Astrocyte (in vitro differentiated cells and primary cell): ENCODE results near the gene BCAT1. TPM values are rescaled to one million over a fixed set of nuclear protein-coding genes. Genes with fewer than 3 reads are reported as not detected.

Source experiments
- DNase-seq: peaks from one replicate; pipeline ENCODE4 v3.0.0-alpha.2; 2010; ENCODE audit warnings: low read depth
- FAIRE-seq: peaks from 2 replicates; lab custom pipeline; 2011; peaks lifted over from hg19 to GRCh38; lab: Jason Lieb, UNC
- H2AFZ ChIP-seq: 2 replicates; pipeline ENCODE4 v1.6.0; 2012; ENCODE audit warnings: low read depth, low read length, inconsistent platforms
- H3K27ac ChIP-seq: 2 replicates; pipeline ENCODE4 v1.5.1; 2011; ENCODE audit warnings: low read depth, low read length, inconsistent platforms
- H3K27me3 ChIP-seq: 2 replicates; pipeline ENCODE4 v1.6.0; 2011; ENCODE audit warnings: low read length, inconsistent platforms; ENCODE audit not compliant: insufficient read depth
- H3K36me3 ChIP-seq: 2 replicates; pipeline ENCODE4 v1.5.1; 2011; ENCODE audit warnings: low read length, inconsistent platforms; ENCODE audit not compliant: insufficient read depth
- H3K4me1 ChIP-seq: 2 replicates; pipeline ENCODE4 v1.5.1; 2011; ENCODE audit warnings: low read length, inconsistent platforms; ENCODE audit not compliant: insufficient read depth
- H3K4me2 ChIP-seq: 2 replicates; pipeline ENCODE4 v1.6.0; 2012; ENCODE audit warnings: low read length, inconsistent platforms
- H3K4me3 ChIP-seq: 2 replicates; pipeline ENCODE4 v1.5.1; 2011; ENCODE audit warnings: low read depth, mild to moderate bottlenecking, low read length, inconsistent platforms; ENCODE audit not compliant: insufficient read depth
- H3K79me2 ChIP-seq: 2 replicates; pipeline ENCODE4 v1.6.0; 2012; ENCODE audit warnings: mild to moderate bottlenecking, low read length, inconsistent platforms; ENCODE audit not compliant: insufficient read depth
- H3K9ac ChIP-seq: 2 replicates; pipeline ENCODE4 v1.6.0; 2012; ENCODE audit warnings: mild to moderate bottlenecking, low read length, inconsistent platforms
- H3K9me3 ChIP-seq: 2 replicates; pipeline ENCODE4 v1.5.1; 2012; ENCODE audit warnings: low read depth, mild to moderate bottlenecking, low read length, inconsistent platforms; ENCODE audit not compliant: insufficient read depth
- H4K20me1 ChIP-seq: 2 replicates; pipeline ENCODE4 v1.6.0; 2012; ENCODE audit warnings: low read length, inconsistent platforms; ENCODE audit not compliant: insufficient read depth
- H3K27ac Mint-ChIP-seq: one replicate; pipeline ENCODE4 v1.8.0; 2021; ENCODE audit warnings: mild to moderate bottlenecking, mixed read lengths; ENCODE audit not compliant: unreplicated experiment
- H3K27me3 Mint-ChIP-seq: one replicate; pipeline ENCODE4 v1.8.0; 2021; ENCODE audit warnings: low read depth, mixed read lengths; ENCODE audit not compliant: unreplicated experiment
- H3K36me3 Mint-ChIP-seq: one replicate; pipeline ENCODE4 v1.8.0; 2021; ENCODE audit warnings: low read depth, mixed read lengths; ENCODE audit not compliant: unreplicated experiment
- H3K4me1 Mint-ChIP-seq: one replicate; pipeline ENCODE4 v1.8.0; 2021; ENCODE audit warnings: low read depth, mixed read lengths; ENCODE audit not compliant: unreplicated experiment
- H3K4me3 Mint-ChIP-seq: one replicate; pipeline ENCODE4 v1.8.0; 2021; ENCODE audit warnings: mild to moderate bottlenecking, moderate library complexity, mixed read lengths; ENCODE audit not compliant: unreplicated experiment
- H3K9me3 Mint-ChIP-seq: one replicate; pipeline ENCODE4 v1.8.0; 2021; ENCODE audit warnings: mild to moderate bottlenecking, mixed read lengths; ENCODE audit not compliant: unreplicated experiment
- EZH2 ChIP-seq: IDR thresholded peaks from 2 replicates; pipeline ENCODE4 v1.6.1; 2012; ENCODE audit warnings: mild to moderate bottlenecking, low read length, inconsistent platforms; ENCODE audit not compliant: insufficient read depth
- total RNA-seq: library from RNA; stranded (reverse); gene quantifications from 2 replicates; pipeline ENCODE4 v1.2.1, GENCODE V29; 2021
- TF ChIP-seq, protein P1 (sequence below): IDR thresholded peaks from 2 replicates; pipeline ENCODE4 v1.5.1; 2011; ENCODE audit warnings: low read depth, mild to moderate bottlenecking, inconsistent platforms, low read length, moderate library complexity; ENCODE audit not compliant: insufficient read depth

The BCAT1 gene
- total RNA-seq, 1 donor from 2014 or later: 476 TPM

GRCh38 chr12:24881227-24881626, 67.7 kb downstream of the BCAT1 start:
- Mint-ChIP-seq H3K27ac (no peak overlapping the region), H3K4me1 (peaks cover 11% of the 10 kb centered on the region), H3K9me3 (no peaks in the 10 kb centered on the region), H3K27me3 (no peaks in the 10 kb centered on the region), H3K4me3 (no peak overlapping the region), H3K36me3 (peaks cover 26% of the 10 kb centered on the region)
- no peak overlapping the region for H3K9ac ChIP-seq
- peaks cover 9% of the 10 kb centered on the region for H4K20me1 ChIP-seq
- H3K27ac ChIP-seq: peak overlapping the region; percentile 2
- H3K36me3 ChIP-seq: peaks cover 8% of the 10 kb centered on the region
- no peaks in the 10 kb centered on the region for H3K27me3 ChIP-seq
- no peak overlapping the region for H2AFZ ChIP-seq
- H3K9me3 ChIP-seq: no peaks in the 10 kb centered on the region
- no peak for TF ChIP-seq EZH2
- TF ChIP-seq, protein P1, sequence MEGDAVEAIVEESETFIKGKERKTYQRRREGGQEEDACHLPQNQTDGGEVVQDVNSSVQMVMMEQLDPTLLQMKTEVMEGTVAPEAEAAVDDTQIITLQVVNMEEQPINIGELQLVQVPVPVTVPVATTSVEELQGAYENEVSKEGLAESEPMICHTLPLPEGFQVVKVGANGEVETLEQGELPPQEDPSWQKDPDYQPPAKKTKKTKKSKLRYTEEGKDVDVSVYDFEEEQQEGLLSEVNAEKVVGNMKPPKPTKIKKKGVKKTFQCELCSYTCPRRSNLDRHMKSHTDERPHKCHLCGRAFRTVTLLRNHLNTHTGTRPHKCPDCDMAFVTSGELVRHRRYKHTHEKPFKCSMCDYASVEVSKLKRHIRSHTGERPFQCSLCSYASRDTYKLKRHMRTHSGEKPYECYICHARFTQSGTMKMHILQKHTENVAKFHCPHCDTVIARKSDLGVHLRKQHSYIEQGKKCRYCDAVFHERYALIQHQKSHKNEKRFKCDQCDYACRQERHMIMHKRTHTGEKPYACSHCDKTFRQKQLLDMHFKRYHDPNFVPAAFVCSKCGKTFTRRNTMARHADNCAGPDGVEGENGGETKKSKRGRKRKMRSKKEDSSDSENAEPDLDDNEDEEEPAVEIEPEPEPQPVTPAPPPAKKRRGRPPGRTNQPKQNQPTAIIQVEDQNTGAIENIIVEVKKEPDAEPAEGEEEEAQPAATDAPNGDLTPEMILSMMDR: no peak
- peaks cover 10% of the 10 kb centered on the region for H3K79me2 ChIP-seq
- no peak overlapping the region for H3K4me2 ChIP-seq
- DNase-seq (peak; percentile 78), FAIRE-seq (no peak)
- H3K4me3 ChIP-seq: no peak overlapping the region
- H3K4me1 ChIP-seq: no peaks in the 10 kb centered on the region

- H3K27me3 Mint-ChIP-seq: no peaks in the 10 kb centered on the region
- no peak overlapping the region for H3K27ac Mint-ChIP-seq
- Histone ChIP-seq H3K79me2 (peaks cover 6% of the 10 kb centered on the region), H3K27me3 (no peaks in the 10 kb centered on the region), H3K4me3 (no peak overlapping the region), H3K9ac (no peak overlapping the region), H4K20me1 (peaks cover 6% of the 10 kb centered on the region), H3K27ac (no peak overlapping the region), H3K4me2 (no peak overlapping the region), H3K4me1 (no peaks in the 10 kb centered on the region), H2AFZ (no peak overlapping the region), H3K36me3 (peaks cover 11% of the 10 kb centered on the region), H3K9me3 (no peaks in the 10 kb centered on the region)
- H3K4me3 Mint-ChIP-seq: no peak overlapping the region
- peak; percentile 33 for DNase-seq
- no peaks in the 10 kb centered on the region for H3K9me3 Mint-ChIP-seq
- no peak for FAIRE-seq
- peaks cover 26% of the 10 kb centered on the region for H3K36me3 Mint-ChIP-seq
- TF ChIP-seq, protein P1: no peak
- TF ChIP-seq EZH2: no peak
- peaks cover 11% of the 10 kb centered on the region for H3K4me1 Mint-ChIP-seq
Measured at GRCh38 chr12:24880732-24881131, 68.2 kb downstream of the BCAT1 start.

GRCh38 chr12:24879644-24880043, 69.3 kb downstream of the BCAT1 start:
- TF ChIP-seq, protein P1: no peak
- no peak for TF ChIP-seq EZH2
- H3K4me2 ChIP-seq: no peak overlapping the region
- no peaks in the 10 kb centered on the region for H3K27me3 Mint-ChIP-seq
- H4K20me1 ChIP-seq: peaks cover 9% of the 10 kb centered on the region
- FAIRE-seq: no peak
- H3K79me2 ChIP-seq: peaks cover 6% of the 10 kb centered on the region
- H3K4me3 Mint-ChIP-seq: no peak overlapping the region
- no peaks in the 10 kb centered on the region for H3K9me3 Mint-ChIP-seq
- H3K4me1 Mint-ChIP-seq: peaks cover 11% of the 10 kb centered on the region
- H3K9ac ChIP-seq: no peak overlapping the region
- H2AFZ ChIP-seq: no peak overlapping the region
- no peak overlapping the region for H3K27ac Mint-ChIP-seq
- no peaks in the 10 kb centered on the region for H3K9me3 ChIP-seq
- H3K4me3 ChIP-seq: no peak overlapping the region
- no peaks in the 10 kb centered on the region for H3K27me3 ChIP-seq
- peaks cover 14% of the 10 kb centered on the region for H3K36me3 ChIP-seq
- DNase-seq: no peak
- no peak overlapping the region for H3K27ac ChIP-seq
- no peaks in the 10 kb centered on the region for H3K4me1 ChIP-seq
- H3K36me3 Mint-ChIP-seq: peaks cover 32% of the 10 kb centered on the region
